Measurements from ENCODE around the gene AVPI1. TPM values are rescaled to one million over a fixed set of nuclear protein-coding genes. Genes with fewer than 3 reads are reported as not detected.
A peak's percentile ranks its signal among the peaks of the same experiment; 100 is the strongest.
"Not testable (repeated sequence)": the region's sequence is repeated elsewhere in the genome, so short reads cannot be mapped to it uniquely, and the experiment has no call there.

AVPI1 gene
- total RNA-seq, 1 donor, result 20.2 TPM

DNA sequence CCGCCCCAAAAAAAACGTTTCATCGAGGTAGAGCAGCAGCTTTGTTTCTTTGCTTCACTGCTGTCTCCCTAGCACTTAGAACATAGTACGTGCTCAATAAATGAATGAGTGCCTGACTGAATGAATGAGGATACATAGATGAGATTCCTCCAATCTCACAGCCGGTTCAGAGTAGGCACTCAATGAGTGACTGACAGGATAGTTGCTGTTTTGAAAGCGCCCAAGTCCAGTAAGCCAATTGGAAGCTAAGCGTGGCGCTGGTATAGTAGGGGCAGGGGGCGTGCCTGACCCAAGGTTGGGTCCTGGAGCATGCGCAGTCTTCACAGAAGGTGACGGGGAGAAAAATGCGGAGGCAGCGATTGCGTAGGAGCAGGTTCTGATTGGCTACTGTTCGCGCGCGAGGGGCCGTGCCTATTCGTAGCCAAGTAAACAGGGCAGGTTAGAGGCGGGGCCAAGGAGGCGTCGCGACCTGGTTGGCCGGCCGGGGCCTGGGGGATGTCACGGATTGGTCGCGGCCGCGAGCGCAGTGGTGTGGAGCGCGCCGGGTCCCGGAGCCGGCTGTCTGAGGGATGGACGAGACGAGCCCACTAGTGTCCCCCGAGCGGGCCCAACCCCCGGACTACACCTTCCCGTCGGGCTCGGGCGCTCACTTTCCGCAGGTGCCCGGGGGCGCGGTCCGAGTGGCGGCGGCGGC lies 46.7 kb downstream of the AVPI1 start, which contains the start of gene PI4K2A:
PI4K2A (plus strand) TSS at position 498 of the 694 bp plus-strand sequence; CDS start at position 570, 72 bp downstream.
- TF ChIP-seq, protein P1, sequence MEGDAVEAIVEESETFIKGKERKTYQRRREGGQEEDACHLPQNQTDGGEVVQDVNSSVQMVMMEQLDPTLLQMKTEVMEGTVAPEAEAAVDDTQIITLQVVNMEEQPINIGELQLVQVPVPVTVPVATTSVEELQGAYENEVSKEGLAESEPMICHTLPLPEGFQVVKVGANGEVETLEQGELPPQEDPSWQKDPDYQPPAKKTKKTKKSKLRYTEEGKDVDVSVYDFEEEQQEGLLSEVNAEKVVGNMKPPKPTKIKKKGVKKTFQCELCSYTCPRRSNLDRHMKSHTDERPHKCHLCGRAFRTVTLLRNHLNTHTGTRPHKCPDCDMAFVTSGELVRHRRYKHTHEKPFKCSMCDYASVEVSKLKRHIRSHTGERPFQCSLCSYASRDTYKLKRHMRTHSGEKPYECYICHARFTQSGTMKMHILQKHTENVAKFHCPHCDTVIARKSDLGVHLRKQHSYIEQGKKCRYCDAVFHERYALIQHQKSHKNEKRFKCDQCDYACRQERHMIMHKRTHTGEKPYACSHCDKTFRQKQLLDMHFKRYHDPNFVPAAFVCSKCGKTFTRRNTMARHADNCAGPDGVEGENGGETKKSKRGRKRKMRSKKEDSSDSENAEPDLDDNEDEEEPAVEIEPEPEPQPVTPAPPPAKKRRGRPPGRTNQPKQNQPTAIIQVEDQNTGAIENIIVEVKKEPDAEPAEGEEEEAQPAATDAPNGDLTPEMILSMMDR (IDR thresholded peaks at IDR 0.05; ENCODE audit: insufficient read depth, low read length), result no peak
- H3K4me3 ChIP-seq (ENCODE audit: low read depth, low read length), result peak within 1 kb of the TSS; percentile 72
- peak; percentile 99 for DNase-seq (ENCODE audit: low read depth)

DNA sequence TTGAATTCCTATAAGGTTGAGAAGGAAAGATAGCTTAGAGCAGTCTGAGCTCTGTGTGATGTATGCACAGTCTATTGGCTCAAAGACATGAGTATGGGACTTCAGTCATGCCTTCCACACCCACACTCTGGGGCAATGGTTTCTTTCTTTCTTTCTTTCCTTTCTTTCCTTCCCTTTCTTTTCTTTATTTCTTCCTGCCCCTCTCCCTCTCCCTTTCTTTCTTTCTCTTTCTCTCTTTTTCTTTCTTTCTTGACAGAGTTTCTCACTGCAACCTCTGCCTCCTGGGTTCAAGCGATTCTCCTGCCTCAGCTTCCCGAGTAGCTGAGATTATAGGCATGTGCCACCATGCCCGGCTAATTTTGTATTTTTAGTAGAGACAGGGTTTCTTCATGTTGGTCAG lies 48.0 kb downstream of the AVPI1 start:
- DNase-seq (ENCODE audit: low read depth); H3K4me3 ChIP-seq (ENCODE audit: low read depth, low read length): not testable (repeated sequence)

DNA sequence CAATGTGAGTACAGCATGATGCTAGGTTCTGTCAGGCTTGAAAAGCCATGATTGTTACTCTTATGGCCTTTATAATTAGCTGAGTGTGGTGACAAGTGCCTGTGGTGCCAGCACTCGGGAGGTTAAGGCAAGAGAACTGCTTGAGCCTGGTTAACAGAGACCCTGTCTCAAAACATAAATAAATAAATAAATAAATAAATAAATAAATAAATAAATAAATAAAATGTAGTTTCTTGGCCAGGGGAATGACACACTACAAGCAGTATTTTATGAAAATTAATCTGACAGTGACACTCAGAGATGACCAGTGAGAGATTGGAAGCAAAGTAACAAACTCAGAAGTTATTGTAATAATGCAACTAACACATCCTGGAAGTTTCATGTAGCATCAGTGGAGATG lies 51.5 kb downstream of the AVPI1 start:
- no peak overlapping the region for H3K4me3 ChIP-seq (ENCODE audit: low read depth, low read length)
- DNase-seq (ENCODE audit: low read depth), result no peak
- TF ChIP-seq, protein P1 (IDR thresholded peaks at IDR 0.05; ENCODE audit: insufficient read depth, low read length), result no peak

DNA sequence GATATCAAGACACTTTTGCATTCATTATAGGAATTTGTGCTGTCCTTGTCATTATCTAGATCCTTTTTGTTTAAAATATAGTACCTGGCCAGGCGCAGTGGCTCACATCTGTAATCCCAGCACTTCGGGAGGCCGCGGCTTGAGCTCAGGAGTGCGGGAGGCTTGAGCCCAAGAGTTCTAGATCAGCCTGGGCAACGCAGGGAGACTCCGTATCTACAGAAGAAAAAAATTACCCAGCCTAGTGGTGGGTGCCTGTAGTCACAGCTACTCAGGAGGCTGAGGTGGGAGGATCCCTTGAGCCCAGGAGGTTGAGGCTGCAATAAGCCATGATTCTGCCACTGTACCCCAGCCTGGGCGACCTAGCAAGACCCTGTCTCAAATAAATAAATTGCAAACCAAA lies 53.1 kb downstream of the AVPI1 start:
- peak overlapping the region; percentile 90 for H3K4me3 ChIP-seq (ENCODE audit: low read depth, low read length)
- TF ChIP-seq, protein P1 (IDR thresholded peaks at IDR 0.05; ENCODE audit: insufficient read depth, low read length), result peak; percentile 11
- no peak for DNase-seq (ENCODE audit: low read depth)

DNA sequence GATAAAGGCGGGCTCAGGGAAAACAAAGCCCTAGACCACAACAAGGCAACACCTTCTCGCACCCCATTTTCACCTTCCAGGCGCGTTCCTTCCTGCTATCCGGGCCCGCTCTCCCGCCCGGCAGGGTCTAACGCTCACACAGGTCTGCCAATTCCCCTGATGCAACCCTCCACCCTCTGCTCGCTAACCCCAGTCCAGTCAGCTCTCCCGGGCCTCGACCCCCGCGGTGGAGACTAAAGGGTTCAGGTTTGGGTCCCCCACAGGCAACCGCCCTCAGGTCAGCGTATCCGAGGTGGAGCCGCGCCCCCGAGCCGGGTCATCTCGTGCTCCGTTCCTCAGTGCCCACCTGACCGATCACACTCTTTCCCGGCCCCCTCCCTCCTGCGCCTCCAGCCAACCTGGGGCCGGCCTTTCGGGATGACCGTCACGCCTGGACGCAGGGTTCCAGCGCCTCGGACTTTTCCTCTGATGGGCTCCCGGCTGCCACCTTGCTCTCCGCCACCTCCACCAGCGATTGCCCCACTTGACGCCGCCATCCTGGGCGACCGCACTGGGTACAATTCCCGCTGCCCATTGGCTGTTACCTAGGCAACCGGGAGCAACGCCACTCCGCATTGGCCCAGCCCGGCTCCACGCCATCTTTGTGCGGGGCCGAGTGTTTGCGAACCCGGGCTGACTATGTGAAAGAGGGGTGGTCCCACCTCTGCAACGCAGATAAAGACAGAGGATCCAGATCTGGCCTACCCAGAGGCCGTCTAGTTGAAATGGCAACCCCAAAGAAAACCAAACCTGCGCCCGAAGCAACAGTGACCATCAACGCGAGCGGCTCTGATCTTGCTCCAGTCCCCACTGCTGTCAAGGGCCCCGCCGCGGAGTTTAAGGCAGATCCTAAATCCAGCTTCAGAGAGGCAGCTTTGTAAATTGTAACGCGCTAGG lies 53.8 kb downstream of the AVPI1 start, which contains the start of gene MORN4:
MORN4 (minus strand) TSS at position 552 of the 936 bp plus-strand sequence. CDS start 13,847 bp downstream, outside the sequence.
- peak within 1 kb of the TSS; percentile 90 for H3K4me3 ChIP-seq (ENCODE audit: low read depth, low read length)
- TF ChIP-seq, protein P1 (IDR thresholded peaks at IDR 0.05; ENCODE audit: insufficient read depth, low read length), result no peak
- peak; percentile 90 for DNase-seq (ENCODE audit: low read depth)

DNA sequence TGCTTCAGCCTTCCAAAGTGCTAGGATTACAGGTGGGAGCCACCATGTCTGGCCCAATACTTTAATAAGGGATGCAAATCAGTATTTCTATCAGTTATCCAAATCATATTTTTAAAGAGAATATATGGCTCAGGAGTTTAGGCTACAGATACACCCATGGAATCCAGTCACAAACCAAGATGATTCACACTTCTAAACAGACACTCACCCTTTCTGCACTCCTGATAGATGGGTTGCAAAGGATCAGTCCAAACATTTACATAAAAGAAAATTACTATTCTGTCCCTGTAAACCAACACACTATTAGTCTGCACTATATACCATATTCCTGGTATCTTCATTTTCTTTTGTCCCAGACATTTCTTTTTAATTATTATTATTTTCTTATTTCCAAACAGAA lies 55.9 kb downstream of the AVPI1 start:
- H3K4me3 ChIP-seq (ENCODE audit: low read depth, low read length), result no peak overlapping the region
- TF ChIP-seq, protein P1 (IDR thresholded peaks at IDR 0.05; ENCODE audit: insufficient read depth, low read length), result no peak
- DNase-seq (ENCODE audit: low read depth), result no peak

DNA sequence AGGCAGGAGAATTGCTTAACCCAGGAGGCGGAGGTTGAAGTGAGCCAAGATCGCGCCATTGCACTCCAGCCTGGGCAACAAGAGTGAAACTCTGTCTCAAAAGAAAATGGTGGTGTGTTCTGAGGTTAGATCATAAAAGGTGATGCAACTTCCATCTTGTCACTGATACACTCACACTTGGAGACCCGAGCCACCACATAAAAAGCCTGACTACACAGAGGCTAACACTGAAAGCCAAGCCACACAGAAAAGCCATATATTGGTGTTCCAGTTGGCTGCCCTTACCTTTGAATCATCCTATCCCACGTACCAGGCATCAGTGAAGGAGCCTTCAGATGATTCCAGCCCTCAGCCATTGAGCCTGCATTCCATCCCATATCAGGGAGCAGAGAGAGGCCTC lies 57.8 kb downstream of the AVPI1 start:
- H3K4me3 ChIP-seq (ENCODE audit: low read depth, low read length), result no peak overlapping the region
- TF ChIP-seq, protein P1 (IDR thresholded peaks at IDR 0.05; ENCODE audit: insufficient read depth, low read length), result no peak
- no peak for DNase-seq (ENCODE audit: low read depth)
